Activated T-cell treated with anti-CD3 and anti-CD28 coated beads for 24 hours (primary cell): ENCODE data around the gene ATP8B1.
"Not testable (repeated sequence)": the region's sequence is repeated elsewhere in the genome, so short reads cannot be mapped to it uniquely, and the experiment has no call there.

Experiments used
- DNase-seq: peaks from one replicate; pipeline ENCODE4 v3.0.0-alpha.2; 2020; ENCODE audit warnings: low read depth

Gene ATP8B1

DNA sequence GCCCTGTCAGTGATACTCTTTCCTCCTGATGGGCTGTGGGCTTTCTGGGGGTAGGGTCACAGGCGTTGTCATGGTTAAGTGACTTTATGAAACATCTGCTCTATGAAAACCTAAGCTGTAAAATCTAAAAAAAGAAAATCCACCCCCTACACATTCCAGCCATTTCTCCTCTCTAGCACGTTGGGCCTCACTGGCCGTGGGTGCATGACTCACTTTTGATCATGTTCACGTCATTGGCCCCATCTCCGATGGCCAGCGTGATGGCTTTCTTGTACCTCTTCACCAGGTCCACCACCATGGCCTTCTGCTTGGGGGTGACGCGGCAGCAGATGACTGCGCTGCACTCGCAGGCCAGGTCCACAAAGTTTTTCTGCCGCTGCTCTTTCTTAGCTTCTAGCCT, 142.2 kb downstream of the ATP8B1 start:
- DNase-seq, result no peak

DNA sequence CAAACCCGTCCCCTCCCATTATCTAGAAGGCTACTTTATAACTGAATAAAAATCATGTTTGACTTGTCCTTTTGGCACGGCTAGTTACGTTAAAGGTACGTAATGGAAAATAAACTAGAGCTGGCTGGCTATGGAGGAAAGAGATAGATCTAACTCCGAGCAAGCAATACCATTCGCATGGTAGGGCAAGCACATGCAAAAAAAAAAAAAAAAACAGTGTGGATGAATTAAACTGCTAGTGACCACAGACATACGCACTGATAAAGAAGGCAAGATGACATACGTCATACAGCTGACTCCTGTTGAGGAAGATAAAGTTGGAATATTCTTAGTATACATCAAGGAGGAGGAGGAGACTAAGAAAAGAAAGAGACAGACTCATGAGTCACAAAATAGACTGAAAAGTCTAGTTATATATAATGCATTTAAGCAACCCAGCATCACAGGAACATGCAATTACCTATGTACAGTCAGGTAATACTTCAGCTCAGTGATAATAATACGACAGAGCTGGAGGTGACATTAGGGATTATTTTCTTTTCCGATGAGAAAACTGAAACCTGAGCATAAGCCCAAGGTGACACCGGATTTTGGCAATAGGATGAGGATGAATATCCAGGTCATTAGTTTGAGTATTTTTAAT, 143.5 kb downstream of the ATP8B1 start:
- no peak for DNase-seq

DNA sequence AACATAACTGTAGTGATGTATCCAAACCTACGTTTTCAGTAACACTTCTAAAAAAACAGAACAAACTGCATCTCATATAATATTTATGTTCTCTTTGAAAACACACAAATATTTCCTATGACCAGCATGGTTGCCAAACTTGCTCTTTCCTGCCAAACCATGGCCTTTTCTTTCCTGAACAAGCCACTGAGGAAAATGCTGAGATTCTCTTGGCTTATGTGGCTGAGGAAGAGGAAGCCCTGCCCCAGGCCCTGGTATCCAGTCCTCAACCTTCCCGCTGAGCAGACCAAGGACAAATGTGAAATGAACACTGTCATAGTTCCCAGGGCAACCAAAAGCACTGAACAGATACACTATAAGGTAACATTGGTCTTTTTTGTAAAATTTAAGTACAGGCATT, 145.6 kb downstream of the ATP8B1 start:
- no peak for DNase-seq

DNA sequence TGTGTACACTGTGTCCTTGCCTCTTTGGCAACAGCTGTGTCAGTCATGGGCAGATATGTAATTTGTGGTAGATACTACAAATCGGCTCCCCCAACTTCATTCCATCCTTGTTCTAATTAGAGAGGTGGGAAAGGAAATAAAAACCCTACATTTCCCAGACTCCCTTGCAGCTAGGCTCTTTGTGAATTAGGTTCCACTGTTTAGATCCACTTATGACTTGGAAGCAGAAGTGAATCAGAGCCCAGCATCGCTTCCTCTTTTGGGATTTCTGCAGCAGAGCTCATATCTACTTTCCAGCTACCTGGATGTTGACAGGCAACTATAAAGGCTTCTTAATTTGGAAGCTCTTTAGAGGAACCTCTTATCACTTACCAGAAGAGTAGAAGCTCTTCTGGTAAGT, 147.4 kb downstream of the ATP8B1 start:
- no peak for DNase-seq

DNA sequence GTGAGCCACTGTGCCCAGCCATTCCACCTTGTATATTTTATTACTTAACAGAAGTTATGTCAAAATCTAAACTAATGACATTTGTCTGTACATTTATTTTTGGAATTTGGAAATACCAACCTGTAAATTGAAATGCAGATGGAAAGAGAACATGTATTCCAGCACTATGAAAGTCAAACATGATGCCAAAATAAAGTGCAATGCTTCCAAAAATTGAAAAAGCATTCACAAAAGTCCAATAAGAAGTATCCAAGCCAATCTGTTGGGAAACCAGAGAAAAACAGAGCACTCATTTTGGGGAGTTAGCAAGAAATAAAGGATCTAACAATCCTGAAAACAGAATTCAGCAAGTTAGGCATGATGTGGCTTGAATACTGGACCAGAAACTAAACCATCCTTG, 151.2 kb downstream of the ATP8B1 start:
- DNase-seq, result no peak

DNA sequence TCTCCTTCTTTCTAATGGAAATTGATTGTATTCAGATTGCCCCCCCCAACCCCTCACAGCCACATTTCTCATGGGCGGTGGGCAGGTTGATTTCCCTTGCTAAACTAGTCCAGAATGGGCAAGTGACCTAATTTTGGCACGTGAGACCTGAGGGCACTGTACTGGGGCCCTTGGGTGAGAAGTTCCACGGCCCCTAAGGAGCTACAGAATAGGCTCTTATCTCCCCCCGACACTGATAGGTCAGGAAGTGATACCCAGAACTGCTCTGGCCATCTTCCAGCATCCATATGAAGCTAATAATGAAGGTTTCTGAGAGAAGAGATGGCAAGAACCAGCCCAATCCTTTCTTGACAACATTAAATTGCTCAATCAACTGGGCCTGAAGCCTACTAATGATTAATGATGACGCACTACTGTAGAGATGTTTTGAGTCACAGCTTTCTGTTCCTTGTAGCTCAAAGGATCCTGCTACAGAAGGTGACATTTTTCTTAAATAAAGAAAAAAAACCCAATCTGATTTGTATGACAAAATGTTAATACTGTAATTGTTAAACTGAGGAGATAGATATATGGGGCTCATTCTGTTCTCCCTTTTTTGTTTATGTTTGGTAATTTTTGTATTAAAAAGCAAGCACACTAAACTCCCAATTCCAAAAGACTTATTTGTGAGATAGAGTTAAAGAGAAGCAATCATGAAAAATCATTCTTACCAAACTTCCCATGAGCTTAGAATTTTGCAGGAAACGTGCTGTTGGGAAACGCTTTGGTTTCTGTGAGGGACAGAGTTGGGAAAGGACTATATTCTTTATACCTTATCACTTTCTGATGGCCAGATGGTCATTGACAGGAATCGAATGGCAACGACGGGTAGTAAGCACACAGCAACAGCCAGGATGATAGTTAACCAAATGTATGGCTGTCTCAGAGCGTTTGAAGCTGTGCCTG, 153.3 kb downstream of the ATP8B1 start:
- no peak for DNase-seq

DNA sequence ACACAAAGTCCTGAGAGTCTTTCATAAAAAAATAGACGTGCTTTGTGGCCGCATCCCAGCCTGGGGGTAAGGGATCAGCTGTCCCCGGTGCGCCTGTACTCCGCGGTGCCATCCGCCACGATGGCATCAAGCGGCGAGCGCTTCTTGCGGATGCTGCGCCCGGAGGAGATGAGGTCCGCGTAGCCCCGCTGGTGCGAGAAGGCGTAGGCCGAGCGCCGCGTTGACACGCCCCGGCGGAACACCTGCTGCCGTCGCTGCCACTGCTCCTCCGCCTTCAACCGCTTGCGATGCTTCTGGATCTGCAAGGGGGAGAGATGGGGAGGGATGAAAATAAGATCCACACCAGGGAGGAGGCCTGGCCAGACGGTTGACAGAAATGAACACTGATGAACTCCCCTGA, 154.7 kb downstream of the ATP8B1 start:
- DNase-seq, result no peak

DNA sequence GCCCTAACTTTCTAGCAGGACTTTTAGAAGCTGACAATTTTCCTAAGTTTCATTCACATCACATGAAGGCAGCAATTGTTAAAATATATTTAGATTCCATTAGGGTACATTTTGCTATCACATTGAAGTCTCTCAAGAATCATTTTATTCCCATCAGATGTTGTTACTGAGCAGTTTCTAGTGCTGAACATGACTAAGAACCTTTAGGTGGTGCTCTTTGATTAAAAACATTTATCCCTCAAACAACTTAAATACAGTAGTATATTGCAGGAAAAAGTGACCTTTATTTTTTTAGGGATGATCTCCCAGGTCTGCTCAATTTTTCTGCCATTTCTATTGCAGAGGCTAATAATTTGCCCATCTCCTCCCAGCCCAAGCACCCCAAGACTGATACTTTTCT, 158.6 kb downstream of the ATP8B1 start:
- DNase-seq, result no peak

DNA sequence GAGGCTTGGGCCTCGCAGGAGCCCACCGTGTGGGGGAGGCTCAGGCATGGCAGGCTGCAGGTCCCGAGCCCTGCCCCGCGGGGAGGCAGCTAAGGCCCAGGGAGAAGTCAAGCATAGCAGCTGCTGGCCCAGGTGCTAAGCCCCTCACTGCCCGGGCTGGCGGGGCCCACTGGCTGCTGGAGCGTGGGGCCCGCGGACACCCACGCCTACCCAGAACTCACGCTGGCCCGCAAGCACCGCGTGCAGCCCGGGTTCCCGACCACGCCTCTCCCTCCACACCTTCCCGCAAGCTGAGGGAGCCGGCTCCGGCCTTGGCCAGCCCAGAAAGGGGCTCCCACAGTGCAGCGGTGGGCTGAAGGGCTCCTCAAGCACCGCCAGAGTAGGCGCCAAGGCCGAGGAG, 159.4 kb downstream of the ATP8B1 start:
- DNase-seq, result not testable (repeated sequence)

DNA sequence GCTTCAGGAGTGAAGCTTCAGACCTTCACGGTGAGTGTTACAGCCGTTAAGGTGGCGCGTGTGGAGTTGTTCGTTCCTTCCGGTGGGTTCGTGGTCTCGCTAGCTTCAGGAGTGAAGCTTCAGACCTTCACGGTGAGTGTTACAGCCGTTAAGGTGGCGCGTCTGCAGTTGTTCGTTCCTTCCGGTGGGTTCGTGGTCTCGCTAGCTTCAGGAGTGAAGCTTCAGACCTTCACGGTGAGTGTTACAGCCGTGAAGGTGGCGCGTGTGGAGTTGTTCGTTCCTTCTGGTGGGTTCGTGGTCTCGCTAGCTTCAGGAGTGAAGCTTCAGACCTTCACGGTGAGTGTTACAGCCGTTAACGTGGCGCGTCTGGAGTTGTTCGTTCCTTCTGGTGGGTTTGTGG, 160.7 kb downstream of the ATP8B1 start:
- DNase-seq, result not testable (repeated sequence)

DNA sequence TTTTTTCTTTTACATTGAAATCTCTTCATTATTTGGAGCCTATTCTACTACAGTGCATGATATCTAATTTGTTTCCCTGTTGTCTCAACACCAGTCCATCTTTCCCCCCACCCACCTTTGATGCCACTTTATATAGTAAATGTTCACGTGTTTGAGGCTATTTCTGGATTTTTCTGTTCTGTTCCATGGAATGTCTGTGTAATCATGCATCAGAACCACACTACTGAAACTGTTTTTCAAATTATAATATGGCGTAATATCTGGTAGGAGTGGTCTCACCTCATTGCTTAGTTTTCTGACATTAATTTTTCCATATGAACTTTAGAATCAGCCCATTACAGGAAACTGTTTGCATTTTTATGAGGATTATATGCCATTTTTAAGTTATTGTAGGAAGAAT, 162.4 kb downstream of the ATP8B1 start:
- DNase-seq, result no peak

DNA sequence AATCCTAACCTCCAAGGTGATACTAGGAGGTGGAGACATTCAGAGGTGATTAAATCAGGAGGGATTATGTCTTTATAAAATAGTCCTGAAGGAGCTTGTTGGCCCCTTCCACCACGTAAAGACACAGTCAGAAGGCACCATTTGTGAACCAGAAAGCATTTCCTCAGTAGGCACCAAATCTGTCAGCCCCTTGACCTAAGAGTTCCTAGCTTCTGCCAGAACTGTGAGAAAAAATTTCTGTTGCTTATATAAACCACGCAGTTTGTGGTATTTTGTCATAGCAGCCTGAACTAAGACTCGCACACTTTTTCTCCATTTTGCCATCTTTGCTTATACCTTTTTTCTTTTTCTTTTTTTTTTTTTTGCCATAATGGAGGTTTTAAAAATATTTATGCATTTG, 162.9 kb downstream of the ATP8B1 start:
- no peak for DNase-seq

DNA sequence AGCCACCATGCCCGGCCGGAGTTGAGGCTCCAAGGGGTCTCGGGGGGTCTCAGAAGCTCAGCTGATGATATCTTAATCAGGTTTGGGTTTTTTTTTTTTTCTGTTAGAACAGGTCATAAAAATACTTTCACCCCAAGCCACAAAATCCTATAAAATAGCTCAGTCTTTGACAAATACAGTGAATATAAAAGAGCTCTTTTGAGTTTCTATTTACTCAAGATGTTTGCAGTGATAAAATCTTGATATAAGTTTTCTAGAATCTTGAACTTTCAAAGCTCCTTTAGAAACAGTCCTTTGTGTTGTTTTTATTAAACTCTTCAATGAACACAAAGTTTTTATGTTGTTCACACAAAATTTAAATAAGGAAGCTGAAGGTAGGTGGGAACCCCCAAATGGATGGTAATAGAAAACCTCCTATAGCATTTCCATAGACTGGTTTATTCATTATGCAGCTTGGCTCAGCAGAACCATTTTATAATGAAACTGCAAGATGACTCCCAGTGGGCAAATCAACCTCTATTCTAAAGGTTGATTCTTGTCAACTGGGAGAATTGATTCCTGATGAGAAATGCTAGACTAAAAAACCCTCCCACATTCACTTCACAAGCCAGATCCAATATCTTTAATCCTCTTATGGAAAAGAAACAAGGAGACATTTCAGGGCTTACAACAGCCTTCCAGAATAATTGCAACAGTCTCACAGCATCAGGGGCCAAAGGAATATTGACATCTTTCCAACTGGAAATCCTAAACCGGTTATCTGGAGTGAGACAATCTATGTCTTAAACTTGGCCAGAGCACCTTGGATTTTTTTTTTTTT, 167.9 kb downstream of the ATP8B1 start:
- no peak for DNase-seq

DNA sequence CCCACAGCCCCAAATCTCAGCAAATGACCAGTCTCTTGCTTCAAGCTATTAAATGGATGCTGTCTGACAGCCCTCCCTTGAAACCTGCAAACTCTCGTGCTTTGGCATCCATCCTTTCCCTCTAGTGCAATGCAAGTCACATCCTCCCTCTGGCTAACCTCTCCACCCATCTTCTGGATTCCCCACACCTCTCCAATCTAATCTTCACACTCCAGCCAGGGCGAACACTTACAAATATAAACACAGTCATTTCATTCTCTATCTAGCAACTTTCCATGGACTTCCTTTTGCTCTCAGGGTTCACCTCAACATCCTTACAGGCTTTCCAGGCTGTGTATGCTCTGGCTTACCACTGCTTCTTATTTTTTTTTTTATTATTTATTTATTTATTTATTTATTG, 171.4 kb downstream of the ATP8B1 start:
- DNase-seq, result no peak

DNA sequence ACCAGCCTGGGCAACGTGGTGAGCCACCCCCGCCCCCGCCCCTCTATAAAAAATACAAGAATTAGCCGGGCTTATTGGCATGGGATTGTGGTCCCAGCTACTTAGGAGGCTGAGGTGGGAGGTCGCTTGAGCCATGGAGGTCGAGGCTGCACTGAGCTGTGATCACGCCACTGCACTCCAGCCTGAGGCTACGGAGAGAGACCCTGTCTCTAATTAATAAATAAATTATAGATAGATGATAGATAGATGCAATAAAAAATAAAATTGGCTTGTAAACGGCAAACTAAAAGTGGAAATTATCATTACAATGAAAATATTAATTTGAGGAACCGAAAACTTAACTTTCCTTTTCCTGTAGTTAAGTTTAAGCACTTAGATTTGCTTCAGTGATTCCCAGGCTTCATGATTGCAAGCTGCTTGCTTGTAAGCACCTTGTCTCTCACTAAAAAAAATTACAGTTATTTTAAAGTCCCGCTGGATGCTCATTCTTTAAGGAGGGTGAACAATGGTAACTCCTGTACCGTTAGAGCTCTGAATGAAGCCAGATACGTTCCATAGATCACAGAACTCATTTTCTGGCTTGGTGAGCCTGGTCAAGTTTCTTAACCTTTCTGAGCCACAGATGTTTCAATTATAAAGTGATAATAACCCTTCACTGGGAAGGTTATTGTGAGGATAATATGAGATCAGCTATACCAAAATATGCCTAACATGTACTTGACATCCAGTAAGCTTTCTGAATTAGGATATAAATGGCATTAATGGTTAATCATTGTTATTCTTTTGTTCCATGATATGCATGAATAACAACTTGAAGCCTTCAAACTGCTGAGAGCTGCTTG, 172.1 kb downstream of the ATP8B1 start:
- no peak for DNase-seq

DNA sequence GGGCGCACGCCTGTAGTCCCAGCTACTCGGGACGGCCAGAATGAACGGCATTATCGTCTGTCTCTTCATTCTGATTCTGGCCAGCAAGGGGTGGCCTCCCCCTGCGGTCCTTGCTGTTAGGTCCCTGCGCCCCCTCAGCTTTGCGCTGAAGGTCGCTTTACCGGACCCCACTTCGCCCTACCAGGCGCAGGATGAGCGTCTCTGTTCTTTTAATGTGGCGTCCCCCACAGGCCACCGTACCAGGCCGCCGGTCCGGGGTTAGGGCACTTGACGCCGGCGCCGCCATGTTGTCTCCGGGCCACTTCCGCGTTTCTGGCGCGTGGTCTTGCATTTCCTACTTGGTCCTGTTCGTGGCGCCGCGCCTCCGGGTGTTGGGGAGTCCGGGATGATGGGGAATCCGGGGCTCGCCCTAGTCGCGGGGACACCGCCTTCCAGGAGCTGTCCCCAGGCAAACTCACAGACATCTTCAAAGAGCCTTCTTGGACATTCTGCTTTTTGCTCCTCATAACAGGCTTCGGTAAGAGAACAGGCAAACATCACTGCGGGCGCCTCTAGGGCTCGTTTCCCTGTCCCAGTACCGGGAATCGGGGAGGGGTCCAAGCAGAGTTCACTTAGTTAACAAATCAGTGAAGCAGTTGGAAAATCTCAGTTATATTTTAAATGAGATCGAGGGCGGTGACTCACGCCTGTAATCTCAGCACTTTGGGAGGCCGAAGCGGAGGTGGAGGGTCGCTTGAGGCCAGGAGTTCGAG, 172.9 kb downstream of the ATP8B1 start:
- peak; percentile 91 for DNase-seq

DNA sequence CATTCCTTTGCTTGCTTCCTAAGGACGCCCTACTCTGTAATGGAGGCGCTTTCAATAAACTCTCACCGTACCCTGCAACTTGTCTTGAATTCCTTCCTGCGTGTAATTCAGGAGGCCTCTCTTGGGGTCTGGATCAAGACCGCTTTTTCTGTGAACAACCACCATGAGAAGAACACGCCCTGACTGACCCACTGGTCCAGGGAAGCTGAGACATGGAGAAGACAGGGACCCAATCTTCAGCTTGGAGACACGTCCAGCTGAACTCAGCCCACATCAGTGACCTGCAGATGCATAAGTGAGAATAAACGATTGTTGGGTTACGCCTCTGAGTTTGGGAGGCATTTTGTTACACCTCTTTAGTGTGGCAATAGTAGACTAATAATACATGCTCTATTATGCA, 173.7 kb downstream of the ATP8B1 start:
- DNase-seq, result no peak

DNA sequence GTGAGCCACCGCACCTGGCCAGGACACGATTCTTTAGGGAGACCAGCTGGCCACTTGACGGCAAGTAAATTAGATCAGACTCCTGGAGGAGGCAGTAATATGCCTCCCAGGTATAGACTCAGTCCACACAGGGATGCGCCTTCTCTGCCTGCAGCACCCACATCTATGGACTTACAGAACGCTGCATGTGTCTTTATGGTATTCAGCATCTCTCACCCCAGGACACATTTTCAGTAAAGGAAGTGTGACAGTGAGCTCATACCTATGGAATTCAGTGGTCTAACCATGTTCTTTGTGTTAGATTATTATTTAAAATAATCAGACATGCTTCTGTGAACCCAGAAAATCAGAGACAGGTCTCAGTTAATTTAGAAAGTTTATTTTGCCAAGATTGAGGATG, 175.6 kb downstream of the ATP8B1 start:
- DNase-seq, result no peak

DNA sequence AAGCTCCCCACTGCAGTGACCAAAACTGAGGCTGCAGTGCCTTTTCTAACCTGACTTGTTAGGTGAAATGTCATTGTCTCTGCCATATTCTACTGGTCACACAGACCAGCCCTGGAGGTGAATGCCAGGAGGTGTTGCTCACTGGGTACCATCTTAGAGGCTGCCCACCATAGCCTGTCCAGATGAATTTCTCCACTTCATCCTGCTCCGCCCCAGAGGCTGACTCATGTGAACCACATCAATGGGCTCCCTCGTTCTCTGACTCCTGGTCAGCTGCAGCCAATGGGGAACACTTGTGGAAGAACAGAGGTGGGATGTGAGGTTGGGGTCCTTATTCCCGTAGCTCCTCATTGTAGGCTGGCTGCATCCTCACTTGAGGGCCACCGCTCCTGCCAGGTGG, 178.1 kb downstream of the ATP8B1 start:
- DNase-seq, result no peak

DNA sequence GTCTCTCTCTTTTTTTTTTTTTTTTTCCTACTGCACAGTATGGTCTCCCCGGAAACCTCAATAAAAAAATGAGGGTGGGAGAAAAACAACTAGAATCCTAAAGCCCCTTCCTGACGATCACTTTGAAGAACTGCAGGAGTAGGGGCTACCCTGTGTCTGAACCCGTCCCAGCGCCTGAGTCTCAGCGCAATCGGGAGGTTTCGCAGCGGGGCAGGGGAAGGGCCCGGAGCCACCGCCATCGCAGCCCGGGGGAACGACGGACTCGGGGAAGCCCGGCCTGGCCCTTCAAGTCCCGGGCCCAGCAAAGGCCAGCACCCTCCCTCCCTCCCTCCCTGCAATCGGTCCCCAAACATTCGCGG, 181.9 kb downstream of the ATP8B1 start:
- no peak for DNase-seq

DNA sequence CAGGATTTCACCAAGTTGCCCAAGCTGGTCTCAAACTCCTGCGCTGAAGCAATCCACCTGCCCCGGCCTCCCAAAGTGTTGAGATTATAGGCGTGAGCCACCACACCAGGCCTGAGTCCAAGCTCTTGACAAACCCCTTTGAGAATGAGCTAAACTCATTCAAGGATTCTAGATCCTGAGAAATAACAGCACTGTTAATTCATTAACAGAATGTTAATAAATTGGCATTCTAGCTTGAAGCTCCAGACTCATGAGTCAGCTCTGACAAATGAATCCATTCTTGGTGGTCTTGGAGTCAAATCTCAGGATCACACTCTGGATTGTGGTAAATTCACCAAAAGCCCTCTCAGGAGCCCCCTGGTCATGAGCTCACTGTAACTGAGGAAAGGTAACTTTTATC, 183.2 kb downstream of the ATP8B1 start:
- DNase-seq, result no peak
